Liver (tissue), 3 donors: ENCODE measurements around the gene RIMOC1.

ENCODE experiments used
- CTCF ChIP-seq: fragments of 150-350 bp; IDR thresholded peaks from 2 replicates; pipeline ENCODE4 v1.5.1; 2017; ENCODE audit warnings: improper control_type of control experiment, low read depth, low read length; ENCODE audit not compliant: missing input control
- SP1 ChIP-seq: IDR thresholded peaks from 2 replicates; pipeline ENCODE4 v1.6.1; 2018; ENCODE audit warnings: antibody characterized with exemption, mild to moderate bottlenecking
- TAF1 ChIP-seq: conservative IDR thresholded peaks from 2 replicates; pipeline ENCODE4 v1.6.1; 2016; ENCODE audit warnings: antibody characterized with exemption, mild to moderate bottlenecking
- donor health status: healthy.
- donor health status: healthy.

DNA sequence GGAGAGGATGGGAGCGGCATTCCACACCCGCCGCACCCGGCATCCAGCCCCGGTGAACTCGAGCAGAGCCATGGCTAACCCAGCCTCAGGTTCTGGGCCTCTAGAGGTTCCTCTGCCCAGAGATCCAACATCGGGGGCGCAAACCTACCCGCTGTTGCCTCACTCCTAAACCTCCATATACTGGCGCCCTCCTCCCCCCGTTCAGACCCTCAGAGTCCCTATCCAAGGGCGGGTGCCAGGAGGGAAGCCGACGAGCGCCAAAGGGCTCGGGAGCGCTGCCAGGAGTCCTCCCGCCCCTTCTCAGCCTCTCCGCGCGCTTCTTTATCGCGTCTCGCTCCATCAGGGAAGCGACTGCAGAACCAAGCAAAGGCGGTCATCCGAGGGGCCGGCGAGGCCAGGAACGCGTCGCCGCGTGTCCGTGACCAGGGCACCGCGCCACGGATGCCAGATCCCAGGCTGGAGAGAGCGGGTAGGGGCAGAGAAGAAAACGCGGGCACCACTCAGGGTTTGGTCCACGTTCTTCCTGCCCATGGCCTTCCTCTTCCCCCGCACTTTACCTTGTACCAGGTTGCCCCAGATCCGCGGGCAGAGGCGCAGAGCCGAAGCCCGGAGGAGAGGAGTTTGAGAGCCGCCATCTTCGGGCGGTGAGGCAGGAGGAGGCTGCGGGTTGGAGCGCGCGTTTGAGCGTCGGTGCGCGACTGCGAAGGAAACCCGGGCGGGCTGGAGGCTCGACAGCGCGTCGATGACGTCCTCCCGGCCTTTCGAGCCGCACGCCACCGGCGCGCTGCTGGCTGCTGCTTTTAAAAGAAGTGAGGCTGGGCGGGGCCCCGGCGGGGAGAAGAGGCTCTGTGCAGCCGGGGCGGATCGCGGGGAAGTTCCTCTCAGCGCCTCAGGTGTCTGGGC lies 34.2 kb upstream of the RIMOC1 start, which contains the start of gene OXCT1:
- TF ChIP-seq SP1 (no peak), CTCF (no peak), TAF1 (no peak)
